Measurements from ENCODE around the gene GNPNAT1. TPM values are rescaled to one million over a fixed set of nuclear protein-coding genes. Genes with fewer than 3 reads are reported as not detected.

GNPNAT1 gene
- total RNA-seq, 2 experiments from 2014 or later, result 15.5 to 29.3 TPM

DNA sequence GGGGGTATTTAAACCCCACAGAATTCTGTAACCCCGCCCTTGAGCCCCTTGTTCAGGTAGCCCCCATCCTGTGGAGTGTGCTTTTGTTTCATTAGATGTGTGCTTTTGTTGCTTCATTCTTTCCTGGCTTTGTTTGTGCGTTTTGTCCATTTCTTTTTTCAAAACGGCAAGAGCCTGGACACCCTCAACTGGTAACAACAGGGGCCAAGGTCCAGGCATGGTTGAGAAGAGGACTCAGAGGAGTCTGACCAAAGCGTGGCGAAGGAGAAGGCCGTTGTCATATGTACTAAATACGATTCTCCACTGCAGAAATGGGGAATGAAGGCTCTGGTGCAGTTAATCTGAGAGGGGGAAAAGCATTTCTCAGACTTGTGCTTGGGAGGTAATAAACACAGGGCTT, 46.0 kb upstream of the GNPNAT1 start:
- no peaks in the 10 kb centered on the region for H4K20me1 ChIP-seq (ENCODE audit: insufficient read depth, low read length)
- H2AFZ ChIP-seq (ENCODE audit: low read length), result no peak overlapping the region
- CTCF ChIA-PET (ENCODE audit: unreplicated experiment), result interaction anchor here (0.5 kb wide), 1 partner anchor 115 kb away, joined by 3 read pairs; no protein-coding TSS in a partner anchor
- POLR2A ChIA-PET, result no interaction called here
- H3K79me2 ChIP-seq (ENCODE audit: insufficient read depth, low read depth, low read length), result no peaks in the 10 kb centered on the region
- no peak overlapping the region for H3K4me2 ChIP-seq (ENCODE audit: low read length)
- no peak overlapping the region for H3K4me3 ChIP-seq (ENCODE audit: low read depth, low read length, poor library complexity, severe bottlenecking)
- no peak overlapping the region for H3K27ac ChIP-seq (ENCODE audit: low read depth, low read length, poor library complexity, severe bottlenecking)
- intact Hi-C loops (cut with micrococcal nuclease; ENCODE audit: unreplicated experiment), result no loop called here
- no peaks in the 10 kb centered on the region for H3K4me1 ChIP-seq (ENCODE audit: insufficient read depth, low read length, poor library complexity, severe bottlenecking)
- H3K36me3 ChIP-seq (ENCODE audit: insufficient read depth, low read length), result no peaks in the 10 kb centered on the region
- DNase-seq (ENCODE audit: low spot score), result no peak
- BruUV-seq (replicated peaks), result no TSS peak
- H3K9me3 ChIP-seq (ENCODE audit: low read length), result no peaks in the 10 kb centered on the region
- TF ChIP-seq, protein P1, sequence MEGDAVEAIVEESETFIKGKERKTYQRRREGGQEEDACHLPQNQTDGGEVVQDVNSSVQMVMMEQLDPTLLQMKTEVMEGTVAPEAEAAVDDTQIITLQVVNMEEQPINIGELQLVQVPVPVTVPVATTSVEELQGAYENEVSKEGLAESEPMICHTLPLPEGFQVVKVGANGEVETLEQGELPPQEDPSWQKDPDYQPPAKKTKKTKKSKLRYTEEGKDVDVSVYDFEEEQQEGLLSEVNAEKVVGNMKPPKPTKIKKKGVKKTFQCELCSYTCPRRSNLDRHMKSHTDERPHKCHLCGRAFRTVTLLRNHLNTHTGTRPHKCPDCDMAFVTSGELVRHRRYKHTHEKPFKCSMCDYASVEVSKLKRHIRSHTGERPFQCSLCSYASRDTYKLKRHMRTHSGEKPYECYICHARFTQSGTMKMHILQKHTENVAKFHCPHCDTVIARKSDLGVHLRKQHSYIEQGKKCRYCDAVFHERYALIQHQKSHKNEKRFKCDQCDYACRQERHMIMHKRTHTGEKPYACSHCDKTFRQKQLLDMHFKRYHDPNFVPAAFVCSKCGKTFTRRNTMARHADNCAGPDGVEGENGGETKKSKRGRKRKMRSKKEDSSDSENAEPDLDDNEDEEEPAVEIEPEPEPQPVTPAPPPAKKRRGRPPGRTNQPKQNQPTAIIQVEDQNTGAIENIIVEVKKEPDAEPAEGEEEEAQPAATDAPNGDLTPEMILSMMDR (conservative IDR thresholded peaks at IDR 0.05; ENCODE audit: low read length), result no peak
- TF ChIP-seq EZH2phosphoT487 (IDR thresholded peaks at IDR 0.05; ENCODE audit: borderline replicate concordance, low read depth, low read length), result no peak
- no peaks in the 10 kb centered on the region for H3K9me2 ChIP-seq (ENCODE audit: insufficient read depth, low read length)

DNA sequence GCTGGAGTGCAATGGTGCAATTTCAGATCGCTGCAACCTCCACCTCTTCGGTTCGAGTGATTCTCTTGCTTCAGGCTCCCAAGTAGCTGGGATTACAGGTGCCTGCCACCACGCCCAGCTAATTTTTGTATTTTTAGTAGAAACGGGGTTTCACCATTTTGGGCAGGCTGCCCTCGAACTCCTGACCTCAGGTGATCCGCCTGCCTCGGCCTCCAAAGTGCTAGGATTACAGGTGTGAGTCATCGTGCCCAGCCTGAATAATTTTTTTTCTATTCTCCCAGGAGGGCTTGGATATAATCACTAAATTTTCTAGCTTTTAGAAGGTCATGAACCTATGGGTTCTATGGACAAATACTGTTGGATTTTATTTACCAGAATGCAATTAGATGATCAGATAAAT, 44.7 kb upstream of the GNPNAT1 start:
- Histone ChIP-seq H3K9me2 (ENCODE audit: insufficient read depth, low read length) (no peaks in the 10 kb centered on the region), H3K36me3 (ENCODE audit: insufficient read depth, low read length) (no peaks in the 10 kb centered on the region), H3K4me3 (ENCODE audit: low read depth, low read length, poor library complexity, severe bottlenecking) (no peak overlapping the region), H3K4me2 (ENCODE audit: low read length) (no peak overlapping the region), H3K79me2 (ENCODE audit: insufficient read depth, low read depth, low read length) (no peaks in the 10 kb centered on the region), H4K20me1 (ENCODE audit: insufficient read depth, low read length) (no peaks in the 10 kb centered on the region), H3K9me3 (ENCODE audit: low read length) (no peaks in the 10 kb centered on the region), H2AFZ (ENCODE audit: low read length) (no peak overlapping the region), H3K27ac (ENCODE audit: low read depth, low read length, poor library complexity, severe bottlenecking) (no peak overlapping the region), H3K4me1 (ENCODE audit: insufficient read depth, low read length, poor library complexity, severe bottlenecking) (no peaks in the 10 kb centered on the region)
- ChIA-PET POLR2A (no interaction called here), CTCF (ENCODE audit: unreplicated experiment) (interaction anchor here (1.2 kb wide), 1 partner anchor 21 kb away, joined by 3 read pairs; no protein-coding TSS in a partner anchor)
- DNase-seq (ENCODE audit: low spot score), result no peak
- intact Hi-C loops (cut with micrococcal nuclease; ENCODE audit: unreplicated experiment), result no loop called here
- BruUV-seq (replicated peaks), result no TSS peak
- TF ChIP-seq, protein P1 (conservative IDR thresholded peaks at IDR 0.05; ENCODE audit: low read length), result no peak
- TF ChIP-seq EZH2phosphoT487 (IDR thresholded peaks at IDR 0.05; ENCODE audit: borderline replicate concordance, low read depth, low read length), result no peak

DNA sequence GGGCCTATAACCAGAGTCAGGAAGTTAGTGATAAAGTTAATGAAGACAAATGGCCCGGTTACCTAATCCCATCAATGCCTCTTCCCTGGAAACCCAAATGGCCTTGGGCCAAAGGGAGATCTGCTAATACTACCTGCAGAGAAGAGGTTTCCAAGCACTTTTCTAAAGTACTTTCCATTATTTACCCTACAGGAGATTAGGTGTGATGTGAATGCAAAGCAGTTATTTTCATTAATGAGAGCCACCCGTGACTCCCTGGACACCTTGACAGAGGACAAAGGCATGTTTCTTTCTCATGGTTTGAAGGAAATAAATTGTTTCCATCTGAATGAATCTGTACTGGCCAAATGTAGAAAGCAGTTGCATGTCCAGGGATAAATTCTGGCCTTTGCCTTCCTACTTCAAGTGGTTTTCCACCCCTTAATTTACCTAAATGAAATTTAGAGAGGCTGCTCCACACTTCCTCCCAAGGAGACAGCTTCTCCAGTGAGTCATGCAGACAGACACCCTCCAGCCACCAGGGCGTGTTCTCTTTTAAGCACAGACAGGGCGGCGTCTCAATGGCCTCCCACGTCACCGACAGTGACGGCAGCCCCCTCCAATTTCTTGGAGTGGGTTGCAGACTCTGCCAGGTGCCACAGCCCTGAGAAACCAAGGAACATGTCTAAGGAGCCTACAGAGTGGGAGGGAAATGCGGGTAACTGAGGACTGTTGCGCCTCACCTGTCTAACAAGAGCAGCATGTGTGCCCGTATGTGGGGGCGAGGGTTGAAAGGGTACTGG, 43.9 kb upstream of the GNPNAT1 start:
- no peaks in the 10 kb centered on the region for H3K36me3 ChIP-seq (ENCODE audit: insufficient read depth, low read length)

More for the DNA sequence above, 43.9 kb upstream of the GNPNAT1 start:
- ChIA-PET POLR2A (interaction anchor here (0.6 to 1.1 kb wide), 4 partner anchors 10 to 518 kb away, joined by 3 to 7 read pairs (median 4); no protein-coding TSS in a partner anchor), CTCF (ENCODE audit: unreplicated experiment) (no interaction called here)
- H3K9me2 ChIP-seq (ENCODE audit: insufficient read depth, low read length), result no peaks in the 10 kb centered on the region
- H2AFZ ChIP-seq (ENCODE audit: low read length), result no peak overlapping the region
- H3K79me2 ChIP-seq (ENCODE audit: insufficient read depth, low read depth, low read length), result no peaks in the 10 kb centered on the region
- no TSS peak for BruUV-seq (replicated peaks)
- no peak overlapping the region for H3K27ac ChIP-seq (ENCODE audit: low read depth, low read length, poor library complexity, severe bottlenecking)
- intact Hi-C loops (cut with micrococcal nuclease; ENCODE audit: unreplicated experiment), result no loop called here
- DNase-seq (ENCODE audit: low spot score), result no peak
- no peaks in the 10 kb centered on the region for H3K9me3 ChIP-seq (ENCODE audit: low read length)
- H3K4me1 ChIP-seq (ENCODE audit: insufficient read depth, low read length, poor library complexity, severe bottlenecking), result no peaks in the 10 kb centered on the region
- no peaks in the 10 kb centered on the region for H4K20me1 ChIP-seq (ENCODE audit: insufficient read depth, low read length)
- no peak for TF ChIP-seq EZH2phosphoT487 (IDR thresholded peaks at IDR 0.05; ENCODE audit: borderline replicate concordance, low read depth, low read length)
- TF ChIP-seq, protein P1 (conservative IDR thresholded peaks at IDR 0.05; ENCODE audit: low read length), result no peak
- no peak overlapping the region for H3K4me3 ChIP-seq (ENCODE audit: low read depth, low read length, poor library complexity, severe bottlenecking)
- H3K4me2 ChIP-seq (ENCODE audit: low read length), result no peak overlapping the region
